ENCODE measurements around the gene GPAM. TPM values are rescaled to one million over a fixed set of nuclear protein-coding genes. Genes with fewer than 3 reads are reported as not detected.

GPAM gene
- total and polyA plus RNA-seq, 10 of the 15 experiments (the other 5 are each of a cell fraction or from before 2014, with no cell fraction given): 3.3 to 9.4 (median 7.4) TPM

GRCh38 chr10:112227331-112227987 is 43.9 kb upstream of the GPAM start:
- no peak for TF ChIP-seq MTA3 (IDR thresholded peaks at IDR 0.05; ENCODE audit: borderline replicate concordance, low read length)
- TF ChIP-seq FOS (IDR thresholded peaks at IDR 0.05; ENCODE audit: borderline replicate concordance, extremely low read depth, insufficient read length): no peak
- TF ChIP-seq TCF7 (IDR thresholded peaks at IDR 0.05; ENCODE audit: borderline replicate concordance): no peak
- no peak for TF ChIP-seq JUND (IDR thresholded peaks at IDR 0.05; ENCODE audit: low read depth, low read length)
- no peak for TF ChIP-seq SIN3A (IDR thresholded peaks at IDR 0.05; ENCODE audit: low read depth, low read length)
- no peak for TF ChIP-seq MTA2 (IDR thresholded peaks at IDR 0.05; ENCODE audit: low read depth)
- no peak for TF ChIP-seq KLF5 (IDR thresholded peaks at IDR 0.05; ENCODE audit: partially characterized antibody)
- no peak for TF ChIP-seq SMAD5 (IDR thresholded peaks at IDR 0.05; ENCODE audit: low read depth)
- TF ChIP-seq RUNX3 (IDR thresholded peaks at IDR 0.05; ENCODE audit: low read length): 0 out of 2 replicates have a peak, but pooled peaks have one; percentile 20
- no peaks in the 10 kb centered on the region for H4K20me1 ChIP-seq (ENCODE audit: control insufficient read depth, insufficient read depth)
- H2AFZ ChIP-seq (ENCODE audit: control insufficient read depth, low read depth, low read length): no peak overlapping the region
- DNase-seq (ENCODE audit: low read depth, low spot score) (no peak), ATAC-seq (no peak), FAIRE-seq (no peak)
- in situ Hi-C loops (cut with MboI): no loop called here
- H3K9me3 ChIP-seq (replicated peaks; ENCODE audit: control insufficient read depth, insufficient read depth, low read length): no peaks in the 10 kb centered on the region; the same call in 2 of the 3 replicates
- no peak overlapping the region for H3K9ac ChIP-seq (ENCODE audit: control insufficient read depth, insufficient read depth, low read length)
- 14% methylated on average over 6 of the region's 6 CpGs for WGBS (ENCODE audit: insufficient coverage, insufficient replicate concordance, low lambda C conversion rate, missing lambda C conversion rate)
- SMC1A ChIA-PET (ENCODE audit: uncharacterized antibody, unreplicated experiment): interaction anchor here (0.6 kb wide), 1 partner anchor 15 kb away, joined by 3 read pairs; no protein-coding TSS in a partner anchor
- intact Hi-C loops (cut with micrococcal nuclease; ENCODE audit: unreplicated experiment): no loop called here
- H3K27ac ChIP-seq (ENCODE audit: control insufficient read depth, insufficient read depth): no peak overlapping the region
- no peak overlapping the region for H3K4me3 ChIP-seq
- POLR2A ChIA-PET: no interaction called here
- H3K4me1 ChIP-seq (ENCODE audit: control insufficient read depth, insufficient read depth, low read length): no peaks in the 10 kb centered on the region
- no peak overlapping the region for H3K4me2 ChIP-seq (ENCODE audit: control insufficient read depth, insufficient read depth)
- no peaks in the 10 kb centered on the region for H3K36me3 ChIP-seq (ENCODE audit: control insufficient read depth in 2 of 2, insufficient read depth in 2 of 2, low read length in 1 of 2)
- H3K27me3 ChIP-seq (replicated peaks in 1 of 2; ENCODE audit: control insufficient read depth in 2 of 2, insufficient read depth in 2 of 2, low read length in 1 of 2): no peaks in the 10 kb centered on the region
- H3K79me2 ChIP-seq (ENCODE audit: control insufficient read depth, insufficient read depth, low read length): no peaks in the 10 kb centered on the region
- BruUV-seq (replicated peaks): no TSS peak
- RAD21 ChIA-PET (ENCODE audit: unreplicated experiment): no interaction called here
- CTCF ChIA-PET: interaction anchor here (0.5 to 2.3 kb wide), 2 partner anchors 90 to 312 kb away, joined by 3 to 7 read pairs; no protein-coding TSS in a partner anchor
